ENCODE measurements around the gene TRPT1.

DNA sequence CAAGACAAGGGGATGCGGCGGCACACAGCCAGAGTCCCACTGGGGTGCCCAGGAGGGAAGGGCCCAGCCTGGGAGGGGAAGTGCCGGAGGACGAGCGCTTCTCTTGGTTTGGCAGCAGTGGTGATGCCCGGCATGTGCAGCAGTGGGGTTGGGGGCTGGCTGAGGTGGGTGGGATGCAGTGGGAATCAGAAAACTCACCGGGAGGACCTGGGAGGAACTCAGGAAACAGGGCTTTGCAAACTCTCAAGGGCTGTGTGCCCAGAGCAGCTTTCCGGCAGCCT, 16.5 kb downstream of the TRPT1 start:
- TF ChIP-seq, protein P1, sequence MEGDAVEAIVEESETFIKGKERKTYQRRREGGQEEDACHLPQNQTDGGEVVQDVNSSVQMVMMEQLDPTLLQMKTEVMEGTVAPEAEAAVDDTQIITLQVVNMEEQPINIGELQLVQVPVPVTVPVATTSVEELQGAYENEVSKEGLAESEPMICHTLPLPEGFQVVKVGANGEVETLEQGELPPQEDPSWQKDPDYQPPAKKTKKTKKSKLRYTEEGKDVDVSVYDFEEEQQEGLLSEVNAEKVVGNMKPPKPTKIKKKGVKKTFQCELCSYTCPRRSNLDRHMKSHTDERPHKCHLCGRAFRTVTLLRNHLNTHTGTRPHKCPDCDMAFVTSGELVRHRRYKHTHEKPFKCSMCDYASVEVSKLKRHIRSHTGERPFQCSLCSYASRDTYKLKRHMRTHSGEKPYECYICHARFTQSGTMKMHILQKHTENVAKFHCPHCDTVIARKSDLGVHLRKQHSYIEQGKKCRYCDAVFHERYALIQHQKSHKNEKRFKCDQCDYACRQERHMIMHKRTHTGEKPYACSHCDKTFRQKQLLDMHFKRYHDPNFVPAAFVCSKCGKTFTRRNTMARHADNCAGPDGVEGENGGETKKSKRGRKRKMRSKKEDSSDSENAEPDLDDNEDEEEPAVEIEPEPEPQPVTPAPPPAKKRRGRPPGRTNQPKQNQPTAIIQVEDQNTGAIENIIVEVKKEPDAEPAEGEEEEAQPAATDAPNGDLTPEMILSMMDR (IDR thresholded peaks at IDR 0.05), result no peak
- TF ChIP-seq POLR2A (IDR thresholded peaks at IDR 0.05) (no peak), EP300 (IDR thresholded peaks at IDR 0.05) (no peak), POLR2AphosphoS5 (IDR thresholded peaks at IDR 0.05) (no peak)
